Neural cell (in vitro differentiated cells): ENCODE data around the gene PDE10A. TPM values are rescaled to one million over a fixed set of nuclear protein-coding genes. Genes with fewer than 3 reads are reported as not detected.

Experiments used
- H2AFZ ChIP-seq: fragments of 200-600, 300-800 bp; sonication (generic), shearing (Covaris generic); 2 replicates; pipeline ENCODE4 v1.6.0; 2014; ENCODE audit warnings: low read depth, mild to moderate bottlenecking, antibody characterized with exemption, low read length, moderate library complexity
- H3F3A ChIP-seq: fragments of 200-600 bp; shearing (Covaris generic); 2 replicates; pipeline ENCODE4 v1.6.1; 2016; ENCODE audit warnings: mild to moderate bottlenecking, moderate library complexity, mixed read lengths, antibody characterized with exemption, low read length; ENCODE audit not compliant: insufficient read depth, poor library complexity, severe bottlenecking
- H3K27ac ChIP-seq: fragments of 200-600, 300-800 bp; sonication (generic), shearing (Covaris generic); 2 replicates; pipeline ENCODE4 v1.5.1; 2014; ENCODE audit warnings: mild to moderate bottlenecking, low read length, moderate library complexity
- H3K27me3 ChIP-seq: fragments of 300-800, 200-600 bp; sonication (generic), shearing (Covaris generic); 2 replicates; pipeline ENCODE4 v1.6.0; 2014; ENCODE audit warnings: mild to moderate bottlenecking, low read depth, low read length, moderate library complexity; ENCODE audit not compliant: insufficient read depth
- H3K36me3 ChIP-seq: fragments of 300-800, 200-600 bp; sonication (generic), shearing (Covaris generic); 2 replicates; pipeline ENCODE4 v1.5.1; 2014; ENCODE audit warnings: mild to moderate bottlenecking, antibody characterized with exemption, low read length, moderate library complexity; ENCODE audit not compliant: insufficient read depth
- H3K4me2 ChIP-seq: fragments of 300-800, 200-600 bp; sonication (generic), shearing (Covaris generic); 2 replicates; pipeline ENCODE4 v1.6.0; 2014; ENCODE audit warnings: mild to moderate bottlenecking, low read length
- H3K4me3 ChIP-seq: fragments of 300-800, 200-600 bp; sonication (generic), shearing (Covaris generic); 2 replicates; pipeline ENCODE4 v1.5.1; 2014; ENCODE audit warnings: mild to moderate bottlenecking, low read length, moderate library complexity
- H3K79me2 ChIP-seq: fragments of 200-600 bp; shearing (Covaris generic); replicated peaks from 2 replicates; pipeline ENCODE4 v1.6.0; 2014; ENCODE audit warnings: mild to moderate bottlenecking, low read length, moderate library complexity; ENCODE audit not compliant: insufficient read depth
- H3K9ac ChIP-seq: fragments of 300-800, 200-600 bp; sonication (generic), shearing (Covaris generic); 2 replicates; pipeline ENCODE4 v1.6.1; 2016; ENCODE audit warnings: mild to moderate bottlenecking, low read length, mixed read lengths
- H3K9me2 ChIP-seq: fragments of 200-600 bp; shearing (Covaris generic); 2 replicates; pipeline ENCODE4 v1.6.1; 2016; ENCODE audit warnings: mild to moderate bottlenecking, low read length, mixed read lengths; ENCODE audit not compliant: insufficient read depth
- H3K9me3 ChIP-seq: fragments of 200-600, 300-800 bp; sonication (generic), shearing (Covaris generic); 2 replicates; pipeline ENCODE4 v1.6.1; 2016; ENCODE audit warnings: mild to moderate bottlenecking, mixed run types, low read length, moderate library complexity, mixed read lengths
- H4K20me1 ChIP-seq: fragments of 200-600 bp; shearing (Covaris generic); 2 replicates; pipeline ENCODE4 v1.6.1; 2016; ENCODE audit warnings: mild to moderate bottlenecking, mixed run types; ENCODE audit not compliant: insufficient read depth
- CTCF ChIP-seq: fragments of 450-650 bp; IDR thresholded peaks from 2 replicates; pipeline ENCODE4 v1.5.1; 2014; ENCODE audit warnings: antibody characterized with exemption, mild to moderate bottlenecking, moderate library complexity; ENCODE audit not compliant: poor library complexity, severe bottlenecking
- EP300 ChIP-seq: fragments of 450-650 bp; conservative IDR thresholded peaks from 2 replicates; pipeline ENCODE4 v1.6.1; 2014; ENCODE audit warnings: antibody characterized with exemption, mild to moderate bottlenecking, moderate library complexity; ENCODE audit not compliant: poor library complexity, severe bottlenecking
- EZH2 ChIP-seq: fragments of 200-600, 300-800 bp; shearing (Covaris generic), sonication (generic); IDR thresholded peaks from 2 replicates; pipeline ENCODE4 v1.6.1; 2014; ENCODE audit warnings: antibody characterized with exemption, low read length, borderline replicate concordance, mild to moderate bottlenecking; ENCODE audit not compliant: insufficient read depth, poor library complexity, severe bottlenecking
- MXI1 ChIP-seq: fragments of 450-650 bp; conservative IDR thresholded peaks from 2 replicates; pipeline ENCODE4 v1.6.1; 2014; ENCODE audit warnings: antibody characterized with exemption, mild to moderate bottlenecking; ENCODE audit not compliant: poor library complexity, severe bottlenecking
- POLR2AphosphoS5 ChIP-seq: IDR thresholded peaks from 2 replicates; pipeline ENCODE4 v1.6.1; 2012
- RAD21 ChIP-seq: fragments of 450-650 bp; conservative IDR thresholded peaks from 2 replicates; pipeline ENCODE4 v1.6.1; 2014; ENCODE audit warnings: antibody characterized with exemption, mild to moderate bottlenecking, moderate library complexity
- REST ChIP-seq: IDR thresholded peaks from 2 replicates; pipeline ENCODE4 v1.6.1; 2012; ENCODE audit warnings: borderline replicate concordance
- SMC3 ChIP-seq: fragments of 450-650 bp; conservative IDR thresholded peaks from 2 replicates; pipeline ENCODE4 v1.6.1; 2014; ENCODE audit warnings: antibody characterized with exemption, mild to moderate bottlenecking, moderate library complexity; ENCODE audit not compliant: poor library complexity
- TAF1 ChIP-seq: IDR thresholded peaks from 2 replicates; pipeline ENCODE4 v1.6.1; 2012; ENCODE audit warnings: low read depth
- polyA plus RNA-seq: library from polyadenylated mRNA; depleted of rRNA; stranded (reverse); fragments of >200 nt; gene quantifications from 2 replicates; pipeline ENCODE4 v1.2.3, GENCODE V29; 2014

PDE10A gene
- polyA plus RNA-seq, 1 donor from 2014 or later: 52.4 TPM

GRCh38 chr6:165630544-165630953 is 32.5 kb downstream of the PDE10A start:
- Histone ChIP-seq H3K9me2 (no peaks in the 10 kb centered on the region), H3K79me2 (peaks cover 36% of the 10 kb centered on the region), H2AFZ (no peak overlapping the region), H3K27ac (no peak overlapping the region), H3K9me3 (no peaks in the 10 kb centered on the region), H4K20me1 (no peaks in the 10 kb centered on the region), H3K9ac (no peak overlapping the region), H3K36me3 (no peaks in the 10 kb centered on the region), H3K27me3 (no peaks in the 10 kb centered on the region), H3K4me3 (no peak overlapping the region), H3F3A (no peaks in the 10 kb centered on the region), H3K4me2 (no peak overlapping the region)
- TF ChIP-seq EZH2 (no peak), POLR2AphosphoS5 (no peak), CTCF (no peak), MXI1 (no peak), TAF1 (no peak), EP300 (no peak), RAD21 (no peak), SMC3 (no peak)

- H4K20me1 ChIP-seq: no peaks in the 10 kb centered on the region
- H3K9ac ChIP-seq: no peak overlapping the region
- no peaks in the 10 kb centered on the region for H3K27me3 ChIP-seq
- no peak overlapping the region for H3K4me3 ChIP-seq
- no peak for TF ChIP-seq EP300
- TF ChIP-seq POLR2AphosphoS5: no peak
- TF ChIP-seq TAF1: no peak
- TF ChIP-seq EZH2: no peak
- no peak for TF ChIP-seq MXI1
- no peak for TF ChIP-seq RAD21
- no peak for TF ChIP-seq SMC3
- no peak for TF ChIP-seq CTCF
- TF ChIP-seq REST: no peak
- H3F3A ChIP-seq: no peaks in the 10 kb centered on the region
- H3K4me2 ChIP-seq: no peak overlapping the region
- no peak overlapping the region for H2AFZ ChIP-seq
- peaks cover 26% of the 10 kb centered on the region for H3K79me2 ChIP-seq
- H3K27ac ChIP-seq: no peak overlapping the region
- no peaks in the 10 kb centered on the region for H3K9me3 ChIP-seq
- no peaks in the 10 kb centered on the region for H3K36me3 ChIP-seq
- H3K9me2 ChIP-seq: no peaks in the 10 kb centered on the region
Measured at GRCh38 chr6:165628955-165629354, 34.1 kb downstream of the PDE10A start.
